CD4-positive, alpha-beta T cell (primary cell): ENCODE data around the gene EPHB1. TPM values are rescaled to one million over a fixed set of nuclear protein-coding genes. Genes with fewer than 3 reads are reported as not detected.

Source experiments
- ATAC-seq: fragments of 200-7000 bp; cut with Tn5 transposase; one replicate; pipeline ENCODE4 v1.10.0; 2022; ENCODE audit warnings: mild to moderate bottlenecking; ENCODE audit not compliant: poor library complexity
- CTCF ChIA-PET: fragments of 350-600 bp; sonication (Branson Sonifier 250); formaldehyde crosslinking; loops from one replicate; lab custom pipeline; 2021; ENCODE audit warnings: antibody characterized with exemption, inconsistent platforms; lab: Charles Lee
- POLR2A ChIA-PET: fragments of 350-600 bp; sonication (Branson Sonifier 250); formaldehyde crosslinking; loops from one replicate; lab custom pipeline; 2021; ENCODE audit warnings: antibody characterized with exemption, inconsistent platforms; lab: Charles Lee
- DNase-seq, 14 experiments: peaks; one replicate each; pipeline ENCODE4 v3.0.0-alpha.2; 2013 to 2020; ENCODE audit warnings: mixed read lengths in 2 of 14
- H3K27ac ChIP-seq, 2 donors: one replicate each; pipeline versions ENCODE4 v1.5.1 to v1.7.0; 2013; ENCODE audit warnings: low read length in 2 of 2, low read depth in 1 of 2, mild to moderate bottlenecking in 1 of 2
- H3K27me3 ChIP-seq, 2 experiments: 1 replicate in 1 of 2; 2 replicates in 1 of 2; pipeline versions ENCODE4 v1.6.1 to v1.7.0; 2013; ENCODE audit warnings: low read length in 2 of 2, control low read depth in 1 of 2, mild to moderate bottlenecking in 1 of 2, moderate library complexity in 1 of 2; ENCODE audit not compliant: insufficient read depth in 2 of 2, control insufficient read depth in 1 of 2
- H3K36me3 ChIP-seq: one replicate; pipeline ENCODE4 v1.6.1; 2013; ENCODE audit warnings: low read length, control low read depth; ENCODE audit not compliant: insufficient read depth
- H3K4me1 ChIP-seq: one replicate; pipeline ENCODE4 v1.6.1; 2013; ENCODE audit warnings: low read length, control low read depth; ENCODE audit not compliant: insufficient read depth
- H3K4me3 ChIP-seq: one replicate; pipeline ENCODE4 v1.5.1; 2013; ENCODE audit warnings: mild to moderate bottlenecking, low read length, moderate library complexity
- H3K9me3 ChIP-seq, 2 experiments: 1 replicate in 1 of 2; 2 replicates in 1 of 2; pipeline versions ENCODE4 v1.6.1 to v1.7.0; 2013; ENCODE audit warnings: low read length in 2 of 2, mild to moderate bottlenecking in 2 of 2, control low read depth in 1 of 2, moderate library complexity in 1 of 2; ENCODE audit not compliant: control insufficient read depth in 1 of 2, insufficient read depth in 1 of 2
- H3K27ac Mint-ChIP-seq: one replicate; pipeline ENCODE4 v1.8.0; 2020; ENCODE audit warnings: mixed read lengths
- H3K27me3 Mint-ChIP-seq: one replicate; pipeline ENCODE4 v1.8.0; 2021; ENCODE audit warnings: mixed read lengths
- H3K36me3 Mint-ChIP-seq: one replicate; pipeline ENCODE4 v1.8.0; 2021; ENCODE audit warnings: low read depth, mixed read lengths
- H3K4me1 Mint-ChIP-seq: one replicate; pipeline ENCODE4 v1.8.0; 2021; ENCODE audit warnings: low read depth, mixed read lengths
- H3K4me3 Mint-ChIP-seq: one replicate; pipeline ENCODE4 v1.8.0; 2020; ENCODE audit warnings: mild to moderate bottlenecking, mixed read lengths
- H3K9me3 Mint-ChIP-seq: one replicate; pipeline ENCODE4 v1.8.0; 2020; ENCODE audit warnings: mixed read lengths
- CTCF ChIP-seq: fragments of 200-600 bp; IDR thresholded peaks from one replicate; pipeline ENCODE4 v1.8.0; 2022; ENCODE audit warnings: antibody characterized with exemption, mild to moderate bottlenecking
- intact Hi-C, 2 experiments: fragments of 100-400 bp; cut with DNase I in 1 of 2; cut with micrococcal nuclease in 1 of 2; formaldehyde crosslinking; loops; one replicate each; pipeline versions ENCODE4 v1.15.1 to v1.9.0; 2023 to 2025; cut with DNase I, micrococcal nuclease
- total RNA-seq, 174 experiments: library from RNA in 2 of 174; stranded (reverse) in 2 of 174; gene quantifications; one replicate each; pipeline ENCODE4 v1.2.3 and lab custom pipeline; 2021 to 2026

Gene EPHB1
- total RNA-seq, 2 experiments from 2014 or later = 0.08 to 0.49 TPM

- no peak overlapping the region for H3K4me3 Mint-ChIP-seq
- ChIA-PET CTCF (no interaction called here), POLR2A (no interaction called here)
- DNase-seq = no peak
- H3K4me1 Mint-ChIP-seq = no peaks in the 10 kb centered on the region
- H3K9me3 Mint-ChIP-seq = no peaks in the 10 kb centered on the region
- no peak overlapping the region for H3K27ac ChIP-seq
- intact Hi-C loops = no loop called here
- no peak for TF ChIP-seq CTCF
- no peaks in the 10 kb centered on the region for H3K4me1 ChIP-seq
- peaks cover 4 to 10% of the 10 kb centered on the region in 2 experiments for H3K9me3 ChIP-seq
- peaks cover 4% of the 10 kb centered on the region for H3K27me3 Mint-ChIP-seq
- no peak overlapping the region for H3K27ac Mint-ChIP-seq
- no peak overlapping the region for H3K4me3 ChIP-seq
- no peaks in the 10 kb centered on the region for H3K36me3 ChIP-seq
- peaks cover 0 to 3% of the 10 kb centered on the region in 2 experiments for H3K27me3 ChIP-seq
- no peak for ATAC-seq
- H3K36me3 Mint-ChIP-seq = no peaks in the 10 kb centered on the region
Observed at GRCh38 chr3:134922101-134922500, 127.0 kb downstream of the EPHB1 start.

- ChIA-PET CTCF (no interaction called here), POLR2A (no interaction called here)
- Mint-ChIP-seq H3K4me3 (no peak overlapping the region), H3K36me3 (no peaks in the 10 kb centered on the region), H3K9me3 (no peaks in the 10 kb centered on the region), H3K27ac (no peak overlapping the region), H3K4me1 (no peaks in the 10 kb centered on the region), H3K27me3 (peaks cover 4% of the 10 kb centered on the region)
- Histone ChIP-seq H3K9me3 (peaks cover 4 to 10% of the 10 kb centered on the region in 2 experiments), H3K36me3 (no peaks in the 10 kb centered on the region), H3K27ac (no peak overlapping the region), H3K27me3 (peaks cover 0 to 3% of the 10 kb centered on the region in 2 experiments), H3K4me3 (no peak overlapping the region), H3K4me1 (no peaks in the 10 kb centered on the region)
- no peak for TF ChIP-seq CTCF
- ATAC-seq (no peak), DNase-seq (no peak)
- intact Hi-C loops = no loop called here
Observed at GRCh38 chr3:134922866-134923265, 127.8 kb downstream of the EPHB1 start.

GRCh38 chr3:134923286-134923685 is 128.2 kb downstream of the EPHB1 start:
- POLR2A ChIA-PET = no interaction called here
- Histone ChIP-seq H3K4me3 (no peak overlapping the region), H3K9me3 (peaks cover 4 to 10% of the 10 kb centered on the region in 2 experiments), H3K4me1 (no peaks in the 10 kb centered on the region), H3K27ac (no peak overlapping the region), H3K27me3 (peaks cover 0 to 3% of the 10 kb centered on the region in 2 experiments), H3K36me3 (no peaks in the 10 kb centered on the region)
- no peak for ATAC-seq
- CTCF ChIA-PET = no interaction called here
- Mint-ChIP-seq H3K36me3 (no peaks in the 10 kb centered on the region), H3K27me3 (peaks cover 4% of the 10 kb centered on the region), H3K4me1 (no peaks in the 10 kb centered on the region), H3K9me3 (no peaks in the 10 kb centered on the region), H3K27ac (no peak overlapping the region), H3K4me3 (no peak overlapping the region)
- intact Hi-C loops = no loop called here
- no peak for TF ChIP-seq CTCF
- no peak for DNase-seq
